Measurements from ENCODE around the gene MSI2. TPM values are rescaled to one million over a fixed set of nuclear protein-coding genes. Genes with fewer than 3 reads are reported as not detected.

The MSI2 gene
- total and polyA plus RNA-seq, 2 donors (not counting 3 experiments of a cell fraction or from before 2014, with no cell fraction given), result 20.9 to 59.3 TPM

- FAIRE-seq (no peak), DNase-seq (ENCODE audit: low read depth, low spot score) (no peak)
- no peaks in the 10 kb centered on the region for H3K9me1 ChIP-seq (replicated peaks; ENCODE audit: control insufficient read depth, extremely low read depth, insufficient read depth, low read length)
- no peaks in the 10 kb centered on the region for H3K9me3 ChIP-seq (replicated peaks; ENCODE audit: control insufficient read depth, insufficient read depth, low read length)
- no peak overlapping the region for H3K9ac ChIP-seq (replicated peaks; ENCODE audit: extremely low read depth, insufficient read depth, low read length)
- TF ChIP-seq POLR2AphosphoS5 (IDR thresholded peaks at IDR 0.05; ENCODE audit: insufficient read depth, low read depth, low read length), result no peak
- no peak for TF ChIP-seq CTCF (IDR thresholded peaks at IDR 0.05; ENCODE audit: extremely low read depth in 1 of 2, insufficient read depth in 1 of 2, low read depth in 1 of 2, low read length in 2 of 2)
- no peak for TF ChIP-seq EZH2 (IDR thresholded peaks at IDR 0.05; ENCODE audit: borderline replicate concordance, low read depth, low read length, severe bottlenecking)
- no peak for TF ChIP-seq JUN (IDR thresholded peaks at IDR 0.05; ENCODE audit: borderline replicate concordance, insufficient read depth, insufficient read length, low read depth)
- TF ChIP-seq MYC (IDR thresholded peaks at IDR 0.05; ENCODE audit: low read depth, low read length), result no peak
- TF ChIP-seq POLR2A (IDR thresholded peaks at IDR 0.05; ENCODE audit: low read depth, low read length), result no peak
- no peak for TF ChIP-seq FOS (IDR thresholded peaks at IDR 0.05; ENCODE audit: borderline replicate concordance, insufficient read depth, low read length)
- no peak for TF ChIP-seq GATA2 (IDR thresholded peaks at IDR 0.05; ENCODE audit: insufficient read depth, insufficient read length, low read depth, low read length)
- TF ChIP-seq MAX (IDR thresholded peaks at IDR 0.05; ENCODE audit: insufficient read depth, insufficient read length), result no peak
- H3K27ac ChIP-seq (ENCODE audit: insufficient read depth, low read depth, low read length), result no peak overlapping the region
- no peak overlapping the region for H2AFZ ChIP-seq (ENCODE audit: low read depth, low read length)
- ChIA-PET CTCF (no interaction called here), POLR2A (no interaction called here)
- no peaks in the 10 kb centered on the region for H3K27me3 ChIP-seq (ENCODE audit: control insufficient read depth in 2 of 2, insufficient read depth in 2 of 2, low read length in 2 of 2)
- intact Hi-C loops (cut with micrococcal nuclease) (no loop called here), dilution Hi-C loops (cut with MboI; ENCODE audit: extremely low pct_ligation_motif_present, low sequenced_read_pairs) (no loop called here)
- H3K4me1 ChIP-seq (ENCODE audit: control insufficient read depth, extremely low read depth, insufficient read depth, low read length), result peaks cover 11% of the 10 kb centered on the region
- H3K79me2 ChIP-seq (ENCODE audit: control insufficient read depth, insufficient read depth, low read length), result no peaks in the 10 kb centered on the region
- BruUV-seq (replicated peaks), result no TSS peak
- no peak overlapping the region for H3K4me3 ChIP-seq (replicated peaks in 1 of 3; ENCODE audit: insufficient read depth in 1 of 3, low read depth in 1 of 3, low read length in 3 of 3)
- no peaks in the 10 kb centered on the region for H4K20me1 ChIP-seq (replicated peaks; ENCODE audit: control insufficient read depth, extremely low read depth, insufficient read depth, low read length)
- no peaks in the 10 kb centered on the region for H3K36me3 ChIP-seq (ENCODE audit: control insufficient read depth in 2 of 2, extremely low read depth in 1 of 2, insufficient read depth in 2 of 2, low read length in 2 of 2)
- H3K4me2 ChIP-seq (ENCODE audit: insufficient read depth, low read length), result no peak overlapping the region
Measured at GRCh38 chr17:57369509-57369945, 113.2 kb downstream of the MSI2 start.

All from endothelial cell of umbilical vein (primary cell).